B cell (primary cell): ENCODE results near the gene PAX3. TPM values are rescaled to one million over a fixed set of nuclear protein-coding genes. Genes with fewer than 3 reads are reported as not detected.

Experiments used
- ATAC-seq: fragments of 200-7000 bp; cut with Tn5 transposase; one replicate; pipeline ENCODE4 v1.10.0; 2021; ENCODE audit warnings: low read depth, mild to moderate bottlenecking, moderate number of reproducible peaks, moderate library complexity
- CTCF ChIA-PET: fragments of 350-600 bp; sonication (Branson Sonifier 250); formaldehyde crosslinking; loops from one replicate; lab custom pipeline; 2021; ENCODE audit warnings: antibody characterized with exemption, inconsistent platforms; lab: Charles Lee
- POLR2A ChIA-PET: fragments of 350-600 bp; sonication (Branson Sonifier 250); formaldehyde crosslinking; loops from one replicate; lab custom pipeline; 2021; ENCODE audit warnings: antibody characterized with exemption; lab: Charles Lee
- DNase-seq: peaks from one replicate; pipeline ENCODE4 v3.0.0; 2013
- H2AFZ ChIP-seq: 2 replicates; pipeline ENCODE4 v1.6.1; 2012; ENCODE audit warnings: mild to moderate bottlenecking, low read depth, low read length; ENCODE audit not compliant: insufficient read depth, poor library complexity, severe bottlenecking
- H3K27ac ChIP-seq, 2 donors: 1 replicate in 1 of 2; 2 replicates in 1 of 2; pipeline ENCODE4 v1.5.1; 2012 to 2013; ENCODE audit warnings: low read length in 2 of 2, mild to moderate bottlenecking in 2 of 2, moderate library complexity in 1 of 2
- H3K27me3 ChIP-seq, 4 experiments: fragments of 200-600 bp in 1 of 4; sonication (generic) in 1 of 4; replicated peaks in 1 of 4; 1 replicate in 2 of 4; 2 replicates in 2 of 4; pipeline versions ENCODE4 v1.6.1 to v1.7.0; 2013 to 2016; ENCODE audit warnings: low read length in 3 of 4, mild to moderate bottlenecking in 2 of 4, mixed read lengths in 1 of 4, moderate library complexity in 1 of 4; ENCODE audit not compliant: insufficient read depth in 4 of 4, control insufficient read depth in 3 of 4; ENCODE audit errors: control extremely low read depth in 1 of 4
- H3K36me3 ChIP-seq, 2 experiments: replicated peaks in 1 of 2; 1 replicate in 1 of 2; 2 replicates in 1 of 2; pipeline versions ENCODE4 v1.6.1 to v1.7.1; 2013; ENCODE audit warnings: low read length in 1 of 2; ENCODE audit not compliant: insufficient read depth in 2 of 2, control insufficient read depth in 1 of 2; ENCODE audit errors: control extremely low read depth in 1 of 2, extremely low read depth in 1 of 2
- H3K4me1 ChIP-seq, 2 donors: fragments of 200-600 bp in 1 of 2; sonication (generic) in 1 of 2; 1 replicate in 1 of 2; 2 replicates in 1 of 2; pipeline versions ENCODE4 v1.5.1 to v1.6.1; 2013 to 2017; ENCODE audit warnings: low read length in 2 of 2; ENCODE audit not compliant: control insufficient read depth in 2 of 2, insufficient read depth in 2 of 2
- H3K4me2 ChIP-seq: replicated peaks from 2 replicates; pipeline ENCODE3; 2012; ENCODE audit warnings: mild to moderate bottlenecking, low read depth, low read length; ENCODE audit not compliant: poor library complexity, severe bottlenecking
- H3K4me3 ChIP-seq, 5 experiments: fragments of 200-600 bp in 1 of 5; sonication (generic) in 1 of 5; 1 replicate in 3 of 5; 2 replicates in 2 of 5; pipeline versions ENCODE4 v1.5.1 to v1.7.0; 2011 to 2016; ENCODE audit warnings: low read length in 4 of 5, mild to moderate bottlenecking in 4 of 5, low read depth in 2 of 5, control low read depth in 1 of 5, moderate library complexity in 1 of 5; ENCODE audit not compliant: insufficient read depth in 1 of 5; ENCODE audit errors: control extremely low read depth in 1 of 5, extremely low read depth in 1 of 5
- H3K79me2 ChIP-seq: fragments of 200-600 bp; sonication (generic); one replicate; pipeline ENCODE4 v1.6.0; 2016; ENCODE audit warnings: low read length; ENCODE audit not compliant: control insufficient read depth, insufficient read depth
- H3K9ac ChIP-seq: fragments of 200-600 bp; sonication (generic); 2 replicates; pipeline ENCODE4 v1.6.1; 2017; ENCODE audit warnings: mild to moderate bottlenecking, low read length, moderate library complexity
- H3K9me3 ChIP-seq, 3 donors: one replicate each; pipeline versions ENCODE4 v1.6.1 to v1.7.1; 2013; ENCODE audit warnings: low read length in 2 of 3; ENCODE audit not compliant: control insufficient read depth in 2 of 3, insufficient read depth in 1 of 3; ENCODE audit errors: control extremely low read depth in 1 of 3
- H4K20me1 ChIP-seq: 2 replicates; pipeline ENCODE4 v1.6.0; 2012; ENCODE audit warnings: mild to moderate bottlenecking, low read length; ENCODE audit not compliant: insufficient read depth, control insufficient read depth, poor library complexity, severe bottlenecking
- H3K27ac Mint-ChIP-seq: one replicate; pipeline ENCODE4 v1.8.0; 2021; ENCODE audit warnings: mixed read lengths
- H3K27me3 Mint-ChIP-seq: one replicate; pipeline ENCODE4 v1.8.0; 2021; ENCODE audit warnings: mixed read lengths
- H3K4me1 Mint-ChIP-seq: one replicate; pipeline ENCODE4 v1.8.0; 2021; ENCODE audit warnings: mixed read lengths
- H3K4me3 Mint-ChIP-seq: one replicate; pipeline ENCODE4 v1.8.0; 2021; ENCODE audit warnings: mixed read lengths
- H3K9me3 Mint-ChIP-seq: one replicate; pipeline ENCODE4 v1.8.0; 2022; ENCODE audit warnings: mixed read lengths; ENCODE audit not compliant: insufficient read depth
- CTCF ChIP-seq: fragments of 200-600 bp; IDR thresholded peaks from one replicate; pipeline ENCODE4 v1.8.0; 2022; ENCODE audit warnings: antibody characterized with exemption, mild to moderate bottlenecking
- EZH2 ChIP-seq: IDR thresholded peaks from 2 replicates; pipeline ENCODE4 v1.6.1; 2012; ENCODE audit warnings: borderline replicate concordance, low read depth, mild to moderate bottlenecking, moderate library complexity, low read length; ENCODE audit not compliant: insufficient read depth, poor library complexity, severe bottlenecking
- WGBS: methylation state at CpG from one replicate; pipeline ENCODE4 v1.1.5; 2013; ENCODE audit warnings: missing lambda C conversion rate; ENCODE audit not compliant: insufficient coverage; 5-methylcytosine and 5-hydroxymethylcytosine counted together
- intact Hi-C: fragments of 100-400 bp; cut with micrococcal nuclease; formaldehyde crosslinking; loops from one replicate; pipeline ENCODE4 v1.10.0; 2022
- polyA plus RNA-seq: library from polyadenylated mRNA; depleted of rRNA; stranded (reverse); fragments of >200 nt; gene quantifications from 2 replicates; pipeline ENCODE4 v1.2.3, GENCODE V29; 2012
- total RNA-seq, 2 donors: library from RNA; stranded (reverse); fragments of 120-200 nt in 1 of 2; gene quantifications; 1 replicate in 1 of 2; 2 replicates in 1 of 2; pipeline versions ENCODE4 v1.2.3 to v1.2.4, GENCODE V29; 2013 to 2022

PAX3 gene
- total and polyA plus RNA-seq, 2 donors (not counting 1 experiment from before 2014, with no cell fraction given): not detected

- TF ChIP-seq EZH2 (no peak), CTCF (no peak)
- no peaks in the 10 kb centered on the region for H3K4me1 ChIP-seq
- no peaks in the 10 kb centered on the region for H4K20me1 ChIP-seq
- H3K4me2 ChIP-seq: no peak overlapping the region
- no peak overlapping the region for H3K27ac ChIP-seq
- H3K4me3 Mint-ChIP-seq: no peak overlapping the region
- no peak overlapping the region for H3K9ac ChIP-seq
- H3K9me3 ChIP-seq: no peaks in the 10 kb centered on the region
- no peak for ATAC-seq
- no peak overlapping the region for H3K4me3 ChIP-seq
- intact Hi-C loops: no loop called here
- H3K9me3 Mint-ChIP-seq: no peaks in the 10 kb centered on the region
- peaks cover 3% of the 10 kb centered on the region for H3K27me3 Mint-ChIP-seq
- 63% methylated on average over 2 of the region's 5 CpGs for WGBS
- no peak overlapping the region for H2AFZ ChIP-seq
- H3K79me2 ChIP-seq: no peaks in the 10 kb centered on the region
- no peaks in the 10 kb centered on the region for H3K27me3 ChIP-seq
- no peak overlapping the region for H3K27ac Mint-ChIP-seq
- H3K36me3 ChIP-seq: no peaks in the 10 kb centered on the region
- no peak for DNase-seq
- POLR2A ChIA-PET: no interaction called here
- CTCF ChIA-PET: no interaction called here
- no peaks in the 10 kb centered on the region for H3K4me1 Mint-ChIP-seq
Observed at GRCh38 chr2:222194669-222195068, 104.1 kb downstream of the PAX3 start.

- H3K4me1 Mint-ChIP-seq: no peaks in the 10 kb centered on the region
- ChIA-PET POLR2A (no interaction called here), CTCF (no interaction called here)
- DNase-seq: no peak
- H3K9me3 Mint-ChIP-seq: no peaks in the 10 kb centered on the region
- WGBS: 13% methylated on average over 2 of the region's 5 CpGs
- H3K27ac ChIP-seq: no peak overlapping the region
- no peak for ATAC-seq
- no peak overlapping the region for H2AFZ ChIP-seq
- H3K4me2 ChIP-seq: no peak overlapping the region
- H3K9ac ChIP-seq: no peak overlapping the region
- H3K4me3 Mint-ChIP-seq: no peak overlapping the region
- H3K9me3 ChIP-seq: peaks cover 0 to 2% (median 0%) of the 10 kb centered on the region in 3 donors
- H3K27ac Mint-ChIP-seq: no peak overlapping the region
- H3K27me3 ChIP-seq: no peaks in the 10 kb centered on the region
- H3K79me2 ChIP-seq: no peaks in the 10 kb centered on the region
- H3K36me3 ChIP-seq: no peaks in the 10 kb centered on the region
- TF ChIP-seq EZH2 (no peak), CTCF (no peak)
- H4K20me1 ChIP-seq: no peaks in the 10 kb centered on the region
- peaks cover 5% of the 10 kb centered on the region for H3K27me3 Mint-ChIP-seq
- H3K4me1 ChIP-seq: no peaks in the 10 kb centered on the region
- no peak overlapping the region for H3K4me3 ChIP-seq
- intact Hi-C loops: no loop called here
Observed at GRCh38 chr2:222193328-222193983, 105.3 kb downstream of the PAX3 start.
